Testis (tissue), 2 donors: ENCODE measurements around the gene SMLR1.

Source experiments
- POLR2A ChIP-seq: fragments of 450-650 bp; IDR thresholded peaks from one replicate; pipeline ENCODE4 v1.6.1; 2017; ENCODE audit warnings: antibody characterized with exemption, mild to moderate bottlenecking, moderate library complexity
- TF ChIP-seq, protein P1 (sequence below), 3 experiments: fragments of 450-650 bp in 2 of 3; fragments of 200-600 bp in 1 of 3; sonication (generic) in 1 of 3; IDR thresholded peaks; one replicate each; pipeline ENCODE4 v1.5.1; 2016 to 2019; ENCODE audit warnings: antibody characterized with exemption in 3 of 3, mild to moderate bottlenecking in 2 of 3, moderate library complexity in 1 of 3

DNA sequence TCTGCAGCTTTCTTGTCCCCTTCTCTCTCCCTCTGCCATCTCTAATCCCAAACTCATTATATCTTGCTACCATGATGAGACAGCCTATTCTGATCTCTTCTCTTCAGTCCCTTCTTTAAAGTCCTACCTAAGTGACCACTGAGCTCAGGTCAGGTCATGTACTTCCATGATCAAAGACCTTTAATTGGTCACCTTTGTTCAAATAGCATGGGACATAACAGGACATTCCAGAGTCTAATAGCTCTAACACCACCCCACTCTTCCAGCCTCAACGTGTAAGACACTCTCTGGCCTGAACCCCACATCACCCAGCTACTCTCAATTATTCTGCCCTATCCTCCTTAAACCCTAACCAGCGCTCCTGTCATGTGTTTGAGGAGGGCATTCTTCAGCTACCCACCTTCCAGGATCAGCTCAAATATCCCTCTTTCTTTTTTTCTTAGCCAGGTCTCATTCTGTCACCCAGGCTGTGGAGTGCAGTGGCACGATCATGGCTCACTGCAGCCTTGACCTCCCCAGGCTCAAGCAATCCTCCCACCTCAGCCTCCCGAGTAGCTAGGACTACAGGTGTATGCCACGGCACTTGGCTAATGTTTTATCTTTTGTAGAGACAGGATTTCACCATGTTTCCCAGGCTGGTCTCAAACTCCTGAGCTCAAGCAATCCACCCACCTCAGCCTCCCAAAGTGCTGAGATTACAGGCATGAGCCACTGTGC, 2.1 kb upstream of the SMLR1 start:
- TF ChIP-seq POLR2A: no peak
- TF ChIP-seq, protein P1, sequence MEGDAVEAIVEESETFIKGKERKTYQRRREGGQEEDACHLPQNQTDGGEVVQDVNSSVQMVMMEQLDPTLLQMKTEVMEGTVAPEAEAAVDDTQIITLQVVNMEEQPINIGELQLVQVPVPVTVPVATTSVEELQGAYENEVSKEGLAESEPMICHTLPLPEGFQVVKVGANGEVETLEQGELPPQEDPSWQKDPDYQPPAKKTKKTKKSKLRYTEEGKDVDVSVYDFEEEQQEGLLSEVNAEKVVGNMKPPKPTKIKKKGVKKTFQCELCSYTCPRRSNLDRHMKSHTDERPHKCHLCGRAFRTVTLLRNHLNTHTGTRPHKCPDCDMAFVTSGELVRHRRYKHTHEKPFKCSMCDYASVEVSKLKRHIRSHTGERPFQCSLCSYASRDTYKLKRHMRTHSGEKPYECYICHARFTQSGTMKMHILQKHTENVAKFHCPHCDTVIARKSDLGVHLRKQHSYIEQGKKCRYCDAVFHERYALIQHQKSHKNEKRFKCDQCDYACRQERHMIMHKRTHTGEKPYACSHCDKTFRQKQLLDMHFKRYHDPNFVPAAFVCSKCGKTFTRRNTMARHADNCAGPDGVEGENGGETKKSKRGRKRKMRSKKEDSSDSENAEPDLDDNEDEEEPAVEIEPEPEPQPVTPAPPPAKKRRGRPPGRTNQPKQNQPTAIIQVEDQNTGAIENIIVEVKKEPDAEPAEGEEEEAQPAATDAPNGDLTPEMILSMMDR (IDR thresholded peaks at IDR 0.05): no peak
